ENCODE data around the gene VPS54. TPM values are rescaled to one million over a fixed set of nuclear protein-coding genes. Genes with fewer than 3 reads are reported as not detected.

Gene VPS54
- polyA plus RNA-seq, 1 experiment: 5.6 TPM

DNA sequence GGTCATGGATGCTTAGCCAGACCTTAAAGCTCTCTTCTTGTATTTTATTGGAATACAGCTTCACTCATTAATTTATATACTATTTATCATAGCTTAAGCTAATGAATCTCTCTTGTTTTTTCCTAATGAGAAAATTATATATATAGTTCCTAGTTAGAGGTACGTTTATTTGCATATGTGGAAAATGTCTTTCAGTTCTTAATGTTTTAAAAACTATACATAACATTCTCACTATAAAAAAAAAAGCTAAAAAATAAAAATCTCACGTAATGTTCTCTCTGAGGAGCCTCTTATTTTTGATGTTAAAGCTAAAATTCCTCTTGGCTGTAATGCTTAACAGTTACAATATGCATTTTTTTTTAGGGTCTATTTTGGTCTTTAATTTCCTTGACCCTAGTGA lies 160.9 kb downstream of the VPS54 start:
- Histone ChIP-seq H3K27me3 (ENCODE audit: control insufficient read depth, insufficient read depth, low read length) (no peaks in the 10 kb centered on the region), H3K4me3 (ENCODE audit: low read depth, low read length) (no peak overlapping the region), H3K36me3 (ENCODE audit: control insufficient read depth, insufficient read depth, low read length) (peaks cover 4% of the 10 kb centered on the region)
- ChIA-PET POLR2A (interaction anchor here (0.6 kb wide), 1 partner anchor 13 kb away, joined by 7 read pairs; no protein-coding TSS in a partner anchor), CTCF (interaction anchor here (6.2 kb wide), 1 partner anchor 158 kb away, joined by 59 read pairs; no protein-coding TSS in a partner anchor)
- DNase-seq (ENCODE audit: low read depth): no peak
- TF ChIP-seq, protein P1, sequence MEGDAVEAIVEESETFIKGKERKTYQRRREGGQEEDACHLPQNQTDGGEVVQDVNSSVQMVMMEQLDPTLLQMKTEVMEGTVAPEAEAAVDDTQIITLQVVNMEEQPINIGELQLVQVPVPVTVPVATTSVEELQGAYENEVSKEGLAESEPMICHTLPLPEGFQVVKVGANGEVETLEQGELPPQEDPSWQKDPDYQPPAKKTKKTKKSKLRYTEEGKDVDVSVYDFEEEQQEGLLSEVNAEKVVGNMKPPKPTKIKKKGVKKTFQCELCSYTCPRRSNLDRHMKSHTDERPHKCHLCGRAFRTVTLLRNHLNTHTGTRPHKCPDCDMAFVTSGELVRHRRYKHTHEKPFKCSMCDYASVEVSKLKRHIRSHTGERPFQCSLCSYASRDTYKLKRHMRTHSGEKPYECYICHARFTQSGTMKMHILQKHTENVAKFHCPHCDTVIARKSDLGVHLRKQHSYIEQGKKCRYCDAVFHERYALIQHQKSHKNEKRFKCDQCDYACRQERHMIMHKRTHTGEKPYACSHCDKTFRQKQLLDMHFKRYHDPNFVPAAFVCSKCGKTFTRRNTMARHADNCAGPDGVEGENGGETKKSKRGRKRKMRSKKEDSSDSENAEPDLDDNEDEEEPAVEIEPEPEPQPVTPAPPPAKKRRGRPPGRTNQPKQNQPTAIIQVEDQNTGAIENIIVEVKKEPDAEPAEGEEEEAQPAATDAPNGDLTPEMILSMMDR (IDR thresholded peaks at IDR 0.05; ENCODE audit: insufficient read depth, low read depth, low read length): no peak

GRCh38 chr2:63856303-63856603 lies 163.0 kb downstream of the VPS54 start:
- ChIA-PET CTCF (no interaction called here), POLR2A (no interaction called here)
- H3K27me3 ChIP-seq (ENCODE audit: control insufficient read depth, insufficient read depth, low read length): no peaks in the 10 kb centered on the region
- peaks cover 4% of the 10 kb centered on the region for H3K36me3 ChIP-seq (ENCODE audit: control insufficient read depth, insufficient read depth, low read length)
- TF ChIP-seq, protein P1 (IDR thresholded peaks at IDR 0.05; ENCODE audit: insufficient read depth, low read depth, low read length): no peak
- H3K4me3 ChIP-seq (ENCODE audit: low read depth, low read length): no peak overlapping the region
- DNase-seq (ENCODE audit: low read depth): no peak

- H3K4me3 ChIP-seq (ENCODE audit: low read depth, low read length): no peak overlapping the region
- H3K36me3 ChIP-seq (ENCODE audit: control insufficient read depth, insufficient read depth, low read length): peaks cover 4% of the 10 kb centered on the region
- no peak for DNase-seq (ENCODE audit: low read depth)
- POLR2A ChIA-PET: no interaction called here
- no peaks in the 10 kb centered on the region for H3K27me3 ChIP-seq (ENCODE audit: control insufficient read depth, insufficient read depth, low read length)
- TF ChIP-seq, protein P1 (IDR thresholded peaks at IDR 0.05; ENCODE audit: insufficient read depth, low read depth, low read length): no peak
- CTCF ChIA-PET: interaction anchor here (4.1 kb wide), 1 partner anchor 157 kb away, joined by 21 read pairs; no protein-coding TSS in a partner anchor
These were observed 163.6 kb downstream of the VPS54 start for GRCh38 chr2:63855418-63856302.

GRCh38 chr2:63853527-63854310 lies 165.5 kb downstream of the VPS54 start:
- TF ChIP-seq, protein P1 (IDR thresholded peaks at IDR 0.05; ENCODE audit: insufficient read depth, low read depth, low read length): no peak
- peaks cover 4% of the 10 kb centered on the region for H3K36me3 ChIP-seq (ENCODE audit: control insufficient read depth, insufficient read depth, low read length)
- no peaks in the 10 kb centered on the region for H3K27me3 ChIP-seq (ENCODE audit: control insufficient read depth, insufficient read depth, low read length)
- ChIA-PET POLR2A (no interaction called here), CTCF (interaction anchor here (1.0 to 4.1 kb wide), 7 partner anchors 8 to 194 kb away, joined by 3 to 21 read pairs (median 4); partner anchors contain the start of gene UGP2)
- no peak for DNase-seq (ENCODE audit: low read depth)
- H3K4me3 ChIP-seq (ENCODE audit: low read depth, low read length): no peak overlapping the region

Data from BJ (cell line).